K562 (cell line): ENCODE data around the gene SLBP. TPM values are rescaled to one million over a fixed set of nuclear protein-coding genes. Genes with fewer than 3 reads are reported as not detected.

Source experiments
- BRF2 ChIP-seq: IDR thresholded peaks from 3 replicates; pipeline ENCODE4 v1.6.1; 2011; ENCODE audit warnings: borderline replicate concordance, mild to moderate bottlenecking; ENCODE audit not compliant: insufficient read length, insufficient read depth
- ELF1 ChIP-seq: fragments of 200-800 bp; sonication (Bioruptor generic); IDR thresholded peaks from 2 replicates; pipeline ENCODE4 v1.6.1; 2016; ENCODE audit warnings: missing genetic modification characterization, missing compliant biosample characterization
- ELF2 ChIP-seq: fragments of 250-450 bp; sonication (Bioruptor Pico); IDR thresholded peaks from 2 replicates; pipeline ENCODE4 v1.5.0; 2021; ENCODE audit warnings: mild to moderate bottlenecking
- FOS ChIP-seq: IDR thresholded peaks from 3 replicates; pipeline ENCODE4 v1.6.1; 2011; ENCODE audit not compliant: insufficient read length; ENCODE audit errors: extremely low read depth
- FOXK1 ChIP-seq: sonication (generic); formaldehyde crosslinking; IDR thresholded peaks from 2 replicates; pipeline ENCODE4 v1.8.0; 2022; ENCODE audit warnings: missing genetic modification reagents, mild to moderate bottlenecking, borderline replicate concordance
- FOXO4 ChIP-seq: fragments of 450-650 bp; formaldehyde crosslinking; IDR thresholded peaks from 2 replicates; pipeline ENCODE4 v1.4.0; 2020; ENCODE audit warnings: mild to moderate bottlenecking, moderate library complexity
- NKRF ChIP-seq: fragments of 450-650 bp; IDR thresholded peaks from 2 replicates; pipeline ENCODE4 v1.6.1; 2016; ENCODE audit warnings: borderline replicate concordance
- PCBP2 ChIP-seq: fragments of 200-400 bp; formaldehyde crosslinking; IDR thresholded peaks from 2 replicates; pipeline ENCODE4 v1.6.1; 2018; ENCODE audit warnings: low read length, low read depth, mild to moderate bottlenecking, moderate library complexity; ENCODE audit not compliant: poor library complexity, severe bottlenecking
- POLR3A ChIP-seq: IDR thresholded peaks from 2 replicates; pipeline ENCODE4 v1.6.1; 2011; ENCODE audit warnings: borderline replicate concordance, mild to moderate bottlenecking, moderate library complexity; ENCODE audit not compliant: insufficient read length, insufficient read depth; ENCODE audit errors: extremely low read depth
- RB1 ChIP-seq: fragments of 450-650 bp; IDR thresholded peaks from 2 replicates; pipeline ENCODE4 v1.6.1; 2017; ENCODE audit warnings: low read depth, mild to moderate bottlenecking
- RBFOX2 ChIP-seq: fragments of 200-400 bp; formaldehyde crosslinking; IDR thresholded peaks from 2 replicates; pipeline ENCODE4 v1.6.1; 2017; ENCODE audit warnings: low read depth, mild to moderate bottlenecking, low read length, moderate library complexity
- SFPQ ChIP-seq: fragments of 200-400 bp; formaldehyde crosslinking; IDR thresholded peaks from 2 replicates; pipeline ENCODE4 v1.6.1; 2017; ENCODE audit warnings: mild to moderate bottlenecking, low read depth, low read length, moderate library complexity
- SMAD1 ChIP-seq: fragments of 150-350 bp; IDR thresholded peaks from 2 replicates; pipeline ENCODE4 v1.6.1; 2014; ENCODE audit warnings: low read length, low read depth; ENCODE audit not compliant: partially characterized antibody
- STAG1 ChIP-seq: sonication (generic); formaldehyde crosslinking; IDR thresholded peaks from 2 replicates; pipeline ENCODE4 v1.5.0; 2020; ENCODE audit warnings: missing genetic modification reagents, borderline replicate concordance
- ZNF165 ChIP-seq: fragments of 250-450 bp; sonication (Bioruptor Pico); IDR thresholded peaks from 2 replicates; pipeline ENCODE4 v1.4.0; 2020; ENCODE audit warnings: borderline replicate concordance
- ZNF23 ChIP-seq: fragments of 250-450 bp; sonication (Bioruptor Pico); IDR thresholded peaks from 2 replicates; pipeline ENCODE4 v1.4.0; 2020; ENCODE audit warnings: mild to moderate bottlenecking
- ZNF589 ChIP-seq: fragments of 200-800 bp; sonication (Bioruptor generic); IDR thresholded peaks from 2 replicates; pipeline ENCODE4 v1.6.1; 2016; ENCODE audit warnings: low read depth, missing genetic modification characterization, missing compliant biosample characterization
- polyA plus RNA-seq, 8 experiments: library from polyadenylated mRNA; depleted of rRNA in 4 of 8; stranded (reverse) in 5 of 8; unstranded in 3 of 8; fragments of >200 nt; fragmentation: Nextera tagmentation in 2 of 8; fragmentation: Illumina TruSeq in 1 of 8; extraction: Ambion mirVana in 2 of 8; extraction: Trizol in 1 of 8; gene quantifications; 2 replicates each; pipeline versions ENCODE4 v1.2.1 to v1.2.3, GENCODE V29; 2011 to 2014; ENCODE audit warnings: inconsistent platforms in 1 of 8, missing spikeins in 1 of 8
- total RNA-seq, 7 experiments: library from RNA; depleted of rRNA in 6 of 7; stranded (reverse); fragments of >200 nt in 6 of 7; fragmentation: Illumina TruSeq in 2 of 7; extraction: Trizol in 2 of 7; gene quantifications; 2 replicates each; pipeline versions ENCODE4 v1.2.1 to v1.2.3, GENCODE V29; 2011 to 2021; ENCODE audit warnings: low replicate concordance in 1 of 7

SLBP gene
- total and polyA plus RNA-seq, 9 of the 15 experiments (the other 6 are each of a cell fraction or from before 2014, with no cell fraction given): 49.4 to 221 (median 162) TPM

- TF ChIP-seq FOXO4 (CRISPR knock-in tag) (no peak), POLR3A (no peak), RB1 (0 out of 2 replicates have a peak, but pooled peaks have one; percentile 64), PCBP2 (no peak), BRF2 (no peak), ZNF589 (CRISPR knock-in tag) (no peak), RBFOX2 (peak; percentile 49), STAG1 (CRISPR knock-in tag) (peak; percentile 65; the same call in 1 of the 2 replicates), SMAD1 (no peak), FOS (no peak), ZNF23 (no peak), ZNF165 (CRISPR knock-in tag) (no peak), FOXK1 (CRISPR knock-in tag) (peak; percentile 59; the same call in 1 of the 2 replicates), NKRF (no peak), ELF1 (tag) (no peak), ELF2 (CRISPR knock-in tag) (no peak), SFPQ (no peak)
Observed at GRCh38 chr4:1746265-1746691, 34.2 kb upstream of the SLBP start (continued).
